Suprapubic skin (tissue), 4 donors: Measurements from ENCODE around the gene UVSSA. TPM values are rescaled to one million over a fixed set of nuclear protein-coding genes. Genes with fewer than 3 reads are reported as not detected.

ENCODE experiments used
- DNase-seq, 2 donors: peaks; one replicate each; pipeline ENCODE4 v3.0.0-alpha.2; 2019; ENCODE audit warnings: low spot score in 2 of 2
- H3K27ac ChIP-seq: fragments of 200-600 bp; sonication (generic); one replicate; pipeline ENCODE4 v1.5.1; 2019
- H3K27me3 ChIP-seq: fragments of 200-600 bp; sonication (generic); one replicate; pipeline ENCODE4 v1.5.1; 2019
- H3K36me3 ChIP-seq: fragments of 200-600 bp; sonication (generic); one replicate; pipeline ENCODE4 v1.5.1; 2019
- H3K4me1 ChIP-seq: fragments of 200-600 bp; sonication (generic); one replicate; pipeline ENCODE4 v1.5.1; 2019
- H3K4me3 ChIP-seq: fragments of 200-600 bp; sonication (generic); one replicate; pipeline ENCODE4 v1.5.1; 2019; ENCODE audit warnings: mild to moderate bottlenecking
- H3K9me3 ChIP-seq: fragments of 200-600 bp; sonication (generic); one replicate; pipeline ENCODE4 v1.5.1; 2019
- EP300 ChIP-seq: sonication (generic); formaldehyde crosslinking; IDR thresholded peaks from one replicate; pipeline ENCODE4 v1.6.1; 2017; ENCODE audit warnings: antibody characterized with exemption
- POLR2A ChIP-seq, 2 donors: fragments of 450-650 bp; IDR thresholded peaks; one replicate each; pipeline ENCODE4 v1.6.1; 2017; ENCODE audit warnings: antibody characterized with exemption in 2 of 2, mild to moderate bottlenecking in 2 of 2, moderate library complexity in 2 of 2
- POLR2AphosphoS5 ChIP-seq, 3 donors: sonication (generic); formaldehyde crosslinking; IDR thresholded peaks; one replicate each; pipeline ENCODE4 v1.6.1; 2017; ENCODE audit warnings: antibody characterized with exemption in 3 of 3
- WGBS: methylation state at CpG from one replicate; pipeline ENCODE4 v1.1.5; 2018; 5-methylcytosine and 5-hydroxymethylcytosine counted together
- total RNA-seq, 4 donors: library from RNA; depleted of rRNA; stranded (reverse); fragments of >200 nt; gene quantifications; one replicate each; pipeline ENCODE4 v1.1.0, GENCODE V29; 2016
- TF ChIP-seq, protein P1 (sequence below), 2 donors: fragments of 200-600 bp in 1 of 2; fragments of 450-650 bp in 1 of 2; sonication (generic) in 1 of 2; IDR thresholded peaks; one replicate each; pipeline ENCODE4 v1.5.1; 2016 to 2019; ENCODE audit warnings: antibody characterized with exemption in 2 of 2, mild to moderate bottlenecking in 1 of 2, moderate library complexity in 1 of 2

The UVSSA gene
- total RNA-seq, 4 donors from 2014 or later = 16.2 to 107 (median 24.9) TPM

GRCh38 chr4:1400831-1401408, 53.9 kb downstream of the UVSSA start:
- no peak for DNase-seq
- H3K36me3 ChIP-seq = no peaks in the 10 kb centered on the region
- no peak overlapping the region for H3K27ac ChIP-seq
- peaks cover 68% of the 10 kb centered on the region for H3K27me3 ChIP-seq
- no peaks in the 10 kb centered on the region for H3K9me3 ChIP-seq
- H3K4me3 ChIP-seq = no peak overlapping the region
- H3K4me1 ChIP-seq = peaks cover 28% of the 10 kb centered on the region
- TF ChIP-seq POLR2AphosphoS5 (IDR thresholded peaks at IDR 0.05) = no peak
- no peak for TF ChIP-seq POLR2A (IDR thresholded peaks at IDR 0.05)
- TF ChIP-seq, protein P1, sequence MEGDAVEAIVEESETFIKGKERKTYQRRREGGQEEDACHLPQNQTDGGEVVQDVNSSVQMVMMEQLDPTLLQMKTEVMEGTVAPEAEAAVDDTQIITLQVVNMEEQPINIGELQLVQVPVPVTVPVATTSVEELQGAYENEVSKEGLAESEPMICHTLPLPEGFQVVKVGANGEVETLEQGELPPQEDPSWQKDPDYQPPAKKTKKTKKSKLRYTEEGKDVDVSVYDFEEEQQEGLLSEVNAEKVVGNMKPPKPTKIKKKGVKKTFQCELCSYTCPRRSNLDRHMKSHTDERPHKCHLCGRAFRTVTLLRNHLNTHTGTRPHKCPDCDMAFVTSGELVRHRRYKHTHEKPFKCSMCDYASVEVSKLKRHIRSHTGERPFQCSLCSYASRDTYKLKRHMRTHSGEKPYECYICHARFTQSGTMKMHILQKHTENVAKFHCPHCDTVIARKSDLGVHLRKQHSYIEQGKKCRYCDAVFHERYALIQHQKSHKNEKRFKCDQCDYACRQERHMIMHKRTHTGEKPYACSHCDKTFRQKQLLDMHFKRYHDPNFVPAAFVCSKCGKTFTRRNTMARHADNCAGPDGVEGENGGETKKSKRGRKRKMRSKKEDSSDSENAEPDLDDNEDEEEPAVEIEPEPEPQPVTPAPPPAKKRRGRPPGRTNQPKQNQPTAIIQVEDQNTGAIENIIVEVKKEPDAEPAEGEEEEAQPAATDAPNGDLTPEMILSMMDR (IDR thresholded peaks at IDR 0.05) = no peak
- TF ChIP-seq EP300 = no peak
- WGBS = 42% methylated on average over 11 of the region's 14 CpGs

GRCh38 chr4:1401409-1402020, 54.5 kb downstream of the UVSSA start:
- H3K4me1 ChIP-seq = peaks cover 34% of the 10 kb centered on the region

GRCh38 chr4:1402021-1402515, 55.1 kb downstream of the UVSSA start:
- WGBS = 4% methylated on average over 8 of the region's 24 CpGs
- H3K27me3 ChIP-seq = peaks cover 79% of the 10 kb centered on the region
- DNase-seq = peak in 1 of 2 donors; percentile 54
- peaks cover 40% of the 10 kb centered on the region for H3K4me1 ChIP-seq
- H3K27ac ChIP-seq = no peak overlapping the region
- H3K36me3 ChIP-seq = no peaks in the 10 kb centered on the region
- TF ChIP-seq POLR2A (IDR thresholded peaks at IDR 0.05) (no peak), EP300 (no peak), POLR2AphosphoS5 (IDR thresholded peaks at IDR 0.05) (no peak)
- TF ChIP-seq, protein P1 (IDR thresholded peaks at IDR 0.05) = no peak
- no peak overlapping the region for H3K4me3 ChIP-seq
- no peaks in the 10 kb centered on the region for H3K9me3 ChIP-seq

More at GRCh38 chr4:1401409-1402020, 54.5 kb downstream of the UVSSA start:
- no peak overlapping the region for H3K27ac ChIP-seq
- no peaks in the 10 kb centered on the region for H3K9me3 ChIP-seq
- H3K27me3 ChIP-seq = peaks cover 73% of the 10 kb centered on the region
- peak in 1 of 2 donors; percentile 50 for DNase-seq
- 13% methylated on average over 12 of the region's 18 CpGs for WGBS
- TF ChIP-seq EP300 (no peak), POLR2AphosphoS5 (IDR thresholded peaks at IDR 0.05) (no peak), POLR2A (IDR thresholded peaks at IDR 0.05) (no peak)
- TF ChIP-seq, protein P1 (IDR thresholded peaks at IDR 0.05) = no peak
- no peak overlapping the region for H3K4me3 ChIP-seq
- no peaks in the 10 kb centered on the region for H3K36me3 ChIP-seq

DNA sequence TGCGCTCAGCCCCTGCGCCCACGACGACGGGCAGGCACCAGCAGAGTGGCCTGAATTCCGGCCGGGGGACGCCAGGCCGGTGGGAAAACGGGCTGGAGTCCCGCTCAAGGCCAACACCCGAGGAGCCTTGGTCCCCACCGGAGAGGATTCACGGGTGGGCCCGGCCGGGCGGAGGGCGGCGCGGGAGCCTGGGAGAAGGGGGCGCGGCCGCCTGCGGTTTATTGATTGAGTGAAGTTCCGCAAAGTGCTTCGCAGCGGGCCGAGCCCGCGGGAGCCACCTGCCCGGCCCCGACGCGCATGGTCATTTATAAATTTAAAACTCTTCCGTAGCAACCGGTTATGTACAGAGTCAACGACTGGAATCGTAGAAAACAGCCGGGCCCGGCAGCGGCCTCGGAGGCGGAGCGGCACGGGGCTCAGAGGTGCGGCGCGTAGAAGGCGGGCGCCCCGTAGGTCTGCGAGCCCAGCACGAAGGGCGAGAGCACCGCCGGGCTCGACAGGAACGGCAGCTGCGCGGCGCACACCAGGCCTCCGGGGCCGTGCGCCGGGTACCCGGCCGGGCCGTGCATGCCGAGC, 55.6 kb downstream of the UVSSA start:
- H3K27me3 ChIP-seq = peaks cover 84% of the 10 kb centered on the region

More for the DNA sequence above, 55.6 kb downstream of the UVSSA start:
- peaks cover 45% of the 10 kb centered on the region for H3K4me1 ChIP-seq
- TF ChIP-seq POLR2A (IDR thresholded peaks at IDR 0.05) = no peak
- TF ChIP-seq, protein P1 (IDR thresholded peaks at IDR 0.05) = no peak
- peak in 1 of 2 donors; percentile 46 for DNase-seq
- H3K9me3 ChIP-seq = no peaks in the 10 kb centered on the region
- H3K4me3 ChIP-seq = peak overlapping the region; percentile 22
- no peaks in the 10 kb centered on the region for H3K36me3 ChIP-seq
- H3K27ac ChIP-seq = no peak overlapping the region
- 1% methylated on average over 45 of the region's 69 CpGs for WGBS
